Measurements from ENCODE around the gene B3GALT4.

- TF ChIP-seq, protein P1, sequence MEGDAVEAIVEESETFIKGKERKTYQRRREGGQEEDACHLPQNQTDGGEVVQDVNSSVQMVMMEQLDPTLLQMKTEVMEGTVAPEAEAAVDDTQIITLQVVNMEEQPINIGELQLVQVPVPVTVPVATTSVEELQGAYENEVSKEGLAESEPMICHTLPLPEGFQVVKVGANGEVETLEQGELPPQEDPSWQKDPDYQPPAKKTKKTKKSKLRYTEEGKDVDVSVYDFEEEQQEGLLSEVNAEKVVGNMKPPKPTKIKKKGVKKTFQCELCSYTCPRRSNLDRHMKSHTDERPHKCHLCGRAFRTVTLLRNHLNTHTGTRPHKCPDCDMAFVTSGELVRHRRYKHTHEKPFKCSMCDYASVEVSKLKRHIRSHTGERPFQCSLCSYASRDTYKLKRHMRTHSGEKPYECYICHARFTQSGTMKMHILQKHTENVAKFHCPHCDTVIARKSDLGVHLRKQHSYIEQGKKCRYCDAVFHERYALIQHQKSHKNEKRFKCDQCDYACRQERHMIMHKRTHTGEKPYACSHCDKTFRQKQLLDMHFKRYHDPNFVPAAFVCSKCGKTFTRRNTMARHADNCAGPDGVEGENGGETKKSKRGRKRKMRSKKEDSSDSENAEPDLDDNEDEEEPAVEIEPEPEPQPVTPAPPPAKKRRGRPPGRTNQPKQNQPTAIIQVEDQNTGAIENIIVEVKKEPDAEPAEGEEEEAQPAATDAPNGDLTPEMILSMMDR (conservative IDR thresholded peaks at IDR 0.05 in 1 of 2, IDR thresholded peaks at IDR 0.05 in 1 of 2; ENCODE audit: low read depth in 1 of 2, low read length in 2 of 2), result no peak
- TF ChIP-seq EZH2 (IDR thresholded peaks at IDR 0.05; ENCODE audit: low read length, missing control alignments), result no peak
Observed at GRCh38 chr6:33323623-33323948, 46.7 kb downstream of the B3GALT4 start.

Data from fibroblast of lung (primary cell).